ENCODE results near the gene HOXB13. TPM values are rescaled to one million over a fixed set of nuclear protein-coding genes. Genes with fewer than 3 reads are reported as not detected.

The HOXB13 gene
- total RNA-seq, 3 donors from 2014 or later (not counting 1 experiment from before 2014, with no cell fraction given): not detected

DNA sequence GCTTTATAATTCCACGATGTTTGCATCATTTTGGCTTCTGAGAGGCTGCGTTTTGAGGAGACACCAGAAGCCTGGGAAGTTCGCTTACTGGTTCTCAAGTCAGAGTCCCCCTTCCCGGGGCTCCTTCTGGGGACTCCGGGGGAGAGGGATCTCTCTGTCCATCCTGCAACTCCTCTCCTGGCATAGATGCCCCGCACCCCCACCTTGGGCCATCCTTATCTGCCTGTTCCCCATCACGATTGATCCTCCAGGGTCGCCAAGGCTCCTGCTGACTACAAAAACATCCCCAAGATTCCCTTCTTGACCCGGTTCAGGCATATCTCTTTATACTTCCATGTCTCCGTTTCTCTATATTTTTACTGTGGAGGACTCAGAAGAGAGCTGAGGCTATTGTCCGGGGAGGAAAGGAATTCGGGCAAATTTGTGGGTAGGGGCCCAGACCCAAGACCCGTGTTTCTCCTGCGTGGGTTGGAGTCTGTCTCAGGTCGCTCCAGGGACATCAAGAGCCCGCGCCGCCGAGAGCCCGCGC is 18.4 kb upstream of the HOXB13 start:
- Histone ChIP-seq H3K27me3 (ENCODE audit: control insufficient read depth, insufficient read depth, low read length) (peaks cover 88% of the 10 kb centered on the region), H3K9me3 (ENCODE audit: control insufficient read depth, insufficient read depth, low read length) (peaks cover 4% of the 10 kb centered on the region), H3K4me3 (ENCODE audit: low read length) (no peak overlapping the region), H3K36me3 (ENCODE audit: control insufficient read depth, insufficient read depth, low read length) (no peaks in the 10 kb centered on the region), H3K4me1 (ENCODE audit: control insufficient read depth, insufficient read depth, low read length) (peaks cover 11% of the 10 kb centered on the region), H3K27ac (ENCODE audit: low read length) (no peak overlapping the region)
- WGBS (ENCODE audit: insufficient coverage): 9% methylated on average over 21 of the region's 21 CpGs
- intact Hi-C loops (cut with micrococcal nuclease): no loop called here
- ATAC-seq: no peak
- Mint-ChIP-seq H3K27ac (no peak overlapping the region), H3K36me3 (no peaks in the 10 kb centered on the region), H3K9me3 (no peaks in the 10 kb centered on the region), H3K27me3 (ENCODE audit: low read depth in 2 of 2) (peaks cover 75 to 82% of the 10 kb centered on the region in 2 donors), H3K4me1 (peaks cover 11 to 21% of the 10 kb centered on the region in 2 donors), H3K4me3 (no peak overlapping the region)
- no peak for DNase-seq
- TF ChIP-seq, protein P1, sequence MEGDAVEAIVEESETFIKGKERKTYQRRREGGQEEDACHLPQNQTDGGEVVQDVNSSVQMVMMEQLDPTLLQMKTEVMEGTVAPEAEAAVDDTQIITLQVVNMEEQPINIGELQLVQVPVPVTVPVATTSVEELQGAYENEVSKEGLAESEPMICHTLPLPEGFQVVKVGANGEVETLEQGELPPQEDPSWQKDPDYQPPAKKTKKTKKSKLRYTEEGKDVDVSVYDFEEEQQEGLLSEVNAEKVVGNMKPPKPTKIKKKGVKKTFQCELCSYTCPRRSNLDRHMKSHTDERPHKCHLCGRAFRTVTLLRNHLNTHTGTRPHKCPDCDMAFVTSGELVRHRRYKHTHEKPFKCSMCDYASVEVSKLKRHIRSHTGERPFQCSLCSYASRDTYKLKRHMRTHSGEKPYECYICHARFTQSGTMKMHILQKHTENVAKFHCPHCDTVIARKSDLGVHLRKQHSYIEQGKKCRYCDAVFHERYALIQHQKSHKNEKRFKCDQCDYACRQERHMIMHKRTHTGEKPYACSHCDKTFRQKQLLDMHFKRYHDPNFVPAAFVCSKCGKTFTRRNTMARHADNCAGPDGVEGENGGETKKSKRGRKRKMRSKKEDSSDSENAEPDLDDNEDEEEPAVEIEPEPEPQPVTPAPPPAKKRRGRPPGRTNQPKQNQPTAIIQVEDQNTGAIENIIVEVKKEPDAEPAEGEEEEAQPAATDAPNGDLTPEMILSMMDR (IDR thresholded peaks at IDR 0.05): no peak

DNA sequence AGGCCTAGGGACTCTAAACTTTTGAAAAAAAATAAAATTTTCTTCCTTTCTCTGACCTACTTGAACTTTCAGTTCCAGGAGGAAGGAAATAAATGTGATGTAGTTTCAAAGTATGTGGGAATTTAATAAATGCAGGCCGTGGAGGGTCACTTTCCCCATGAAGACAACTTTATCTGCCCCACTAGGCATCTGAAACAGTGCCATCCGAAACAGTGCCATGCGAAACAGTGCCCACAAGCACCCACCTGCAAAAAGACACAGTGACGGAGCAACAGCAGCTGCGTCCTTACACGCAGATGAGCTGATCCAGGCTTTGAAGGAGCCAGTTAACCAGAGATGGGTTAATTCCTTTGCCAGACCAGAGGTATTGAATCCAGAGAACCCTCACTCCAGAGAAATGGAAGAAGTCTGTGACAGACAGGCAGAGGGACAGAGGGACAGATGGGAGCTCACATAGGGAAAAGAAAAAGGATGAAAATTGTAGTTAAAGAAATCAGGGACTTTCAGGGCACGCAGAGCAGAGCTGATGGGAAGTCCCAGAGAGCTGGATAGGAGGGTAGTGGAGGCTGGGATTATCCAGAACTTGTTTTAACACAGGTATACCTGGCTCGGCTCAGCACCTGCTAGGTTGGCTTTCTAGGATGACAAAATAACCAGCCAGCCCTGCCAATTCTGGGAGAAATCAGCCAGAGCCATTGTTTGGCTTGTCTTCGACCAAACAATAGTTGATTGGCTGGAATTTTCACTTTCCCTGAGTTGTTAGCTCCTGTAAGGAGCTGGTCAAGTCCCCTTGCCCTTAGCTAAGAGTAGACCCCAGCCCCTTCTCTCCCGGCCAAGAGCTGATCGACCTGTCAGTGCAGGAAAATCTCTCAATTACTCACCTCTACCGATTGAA is 17.1 kb upstream of the HOXB13 start:
- DNase-seq: no peak
- no peak overlapping the region for H3K4me3 Mint-ChIP-seq

DNA sequence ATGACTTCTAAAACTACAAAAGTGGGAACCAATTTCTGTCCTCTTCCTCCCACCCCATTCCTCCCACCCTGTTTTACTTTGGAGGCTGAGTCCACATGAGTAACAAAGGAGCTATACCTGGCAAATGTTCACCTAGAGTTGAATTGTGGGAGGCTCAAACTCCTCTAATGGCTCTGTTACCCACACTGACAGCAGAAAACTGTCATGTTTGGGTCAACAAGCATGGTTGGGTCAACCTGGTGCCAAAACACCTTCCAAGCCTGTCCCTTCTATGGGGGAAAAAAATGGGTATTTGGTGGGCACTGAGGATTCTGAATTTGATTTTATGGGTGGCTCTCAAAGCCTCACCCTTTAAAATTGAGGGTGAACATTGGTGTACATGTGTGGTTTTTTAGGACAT is 12.0 kb upstream of the HOXB13 start:
- Mint-ChIP-seq H3K4me3 (no peak overlapping the region), H3K27ac (no peak overlapping the region), H3K36me3 (no peaks in the 10 kb centered on the region), H3K4me1 (peaks cover 0 to 9% of the 10 kb centered on the region in 2 donors), H3K27me3 (ENCODE audit: low read depth in 2 of 2) (peaks cover 82 to 83% of the 10 kb centered on the region in 2 donors), H3K9me3 (no peaks in the 10 kb centered on the region)
- H3K4me1 ChIP-seq (ENCODE audit: control insufficient read depth, insufficient read depth, low read length): peaks cover 11% of the 10 kb centered on the region
- ATAC-seq (no peak), DNase-seq (no peak)
- no peaks in the 10 kb centered on the region for H3K9me3 ChIP-seq (ENCODE audit: control insufficient read depth, insufficient read depth, low read length)
- H3K36me3 ChIP-seq (ENCODE audit: control insufficient read depth, insufficient read depth, low read length): no peaks in the 10 kb centered on the region
- H3K27ac ChIP-seq (ENCODE audit: low read length): no peak overlapping the region
- TF ChIP-seq, protein P1 (IDR thresholded peaks at IDR 0.05): no peak
- H3K4me3 ChIP-seq (ENCODE audit: low read length): no peak overlapping the region
- intact Hi-C loops (cut with micrococcal nuclease): no loop called here
- peaks cover 65% of the 10 kb centered on the region for H3K27me3 ChIP-seq (ENCODE audit: control insufficient read depth, insufficient read depth, low read length)

More for the DNA sequence above, 17.1 kb upstream of the HOXB13 start:
- H3K9me3 ChIP-seq (ENCODE audit: control insufficient read depth, insufficient read depth, low read length): peaks cover 4% of the 10 kb centered on the region
- no peak for ATAC-seq
- H3K9me3 Mint-ChIP-seq: no peaks in the 10 kb centered on the region
- peaks cover 11 to 17% of the 10 kb centered on the region in 2 donors for H3K4me1 Mint-ChIP-seq
- no peaks in the 10 kb centered on the region for H3K36me3 Mint-ChIP-seq
- H3K27me3 Mint-ChIP-seq (ENCODE audit: low read depth in 2 of 2): peaks cover 69 to 82% of the 10 kb centered on the region in 2 donors
- WGBS (ENCODE audit: insufficient coverage): 18% methylated on average over 9 of the region's 12 CpGs
- TF ChIP-seq, protein P1 (IDR thresholded peaks at IDR 0.05): no peak
- no peak overlapping the region for H3K27ac Mint-ChIP-seq
- no peak overlapping the region for H3K4me3 ChIP-seq (ENCODE audit: low read length)
- peaks cover 11% of the 10 kb centered on the region for H3K4me1 ChIP-seq (ENCODE audit: control insufficient read depth, insufficient read depth, low read length)
- no peak overlapping the region for H3K27ac ChIP-seq (ENCODE audit: low read length)
- H3K27me3 ChIP-seq (ENCODE audit: control insufficient read depth, insufficient read depth, low read length): peaks cover 77% of the 10 kb centered on the region
- intact Hi-C loops (cut with micrococcal nuclease): no loop called here
- no peaks in the 10 kb centered on the region for H3K36me3 ChIP-seq (ENCODE audit: control insufficient read depth, insufficient read depth, low read length)

Data from natural killer cell (primary cell).